DOHH2 (cell line): ENCODE results near the gene DEFB113.

Source experiments
- H3F3A ChIP-seq: fragments of 200-600 bp; sonication (generic), shearing (Covaris generic); 2 replicates; pipeline ENCODE4 v1.6.0; 2016; ENCODE audit warnings: antibody characterized with exemption, mild to moderate bottlenecking; ENCODE audit not compliant: control insufficient read depth, insufficient read depth
- H3K27ac ChIP-seq: fragments of 200-600 bp; sonication (generic); 2 replicates; pipeline ENCODE4 v1.5.1; 2014; ENCODE audit warnings: low read depth, mild to moderate bottlenecking, low read length, moderate library complexity
- H3K27me3 ChIP-seq: fragments of 200-600 bp; sonication (generic); 2 replicates; pipeline ENCODE4 v1.6.1; 2014; ENCODE audit warnings: mild to moderate bottlenecking, low read length, mixed read lengths; ENCODE audit not compliant: control insufficient read depth
- H3K36me3 ChIP-seq: fragments of 200-600 bp; sonication (generic); 2 replicates; pipeline ENCODE4 v1.6.1; 2014; ENCODE audit warnings: mild to moderate bottlenecking, low read length, moderate library complexity, mixed read lengths; ENCODE audit not compliant: control insufficient read depth
- H3K4me1 ChIP-seq: fragments of 200-600 bp; sonication (generic); 2 replicates; pipeline ENCODE4 v1.6.1; 2014; ENCODE audit warnings: mild to moderate bottlenecking, low read length, mixed read lengths; ENCODE audit not compliant: control insufficient read depth
- H3K4me2 ChIP-seq: fragments of 200-600 bp; sonication (generic); 2 replicates; pipeline ENCODE4 v1.6.0; 2014; ENCODE audit warnings: mild to moderate bottlenecking, low read length, moderate library complexity
- H3K4me3 ChIP-seq: fragments of 200-600 bp; sonication (generic); 2 replicates; pipeline ENCODE4 v1.5.1; 2014; ENCODE audit warnings: mild to moderate bottlenecking, low read length, mixed read lengths
- H3K79me2 ChIP-seq: fragments of 200-600 bp; sonication (generic); 2 replicates; pipeline ENCODE4 v1.6.1; 2014; ENCODE audit warnings: mild to moderate bottlenecking, low read length, mixed read lengths; ENCODE audit not compliant: control insufficient read depth
- H3K9me2 ChIP-seq: fragments of 200-600 bp; sonication (generic); replicated peaks from 2 replicates; pipeline ENCODE4 v1.6.1; 2014; ENCODE audit warnings: mild to moderate bottlenecking, low read length, mixed read lengths; ENCODE audit not compliant: control insufficient read depth
- H3K9me3 ChIP-seq: fragments of 200-600 bp; sonication (generic); 2 replicates; pipeline ENCODE4 v1.6.1; 2014; ENCODE audit warnings: antibody characterized with exemption, low read length, mixed read lengths; ENCODE audit not compliant: control insufficient read depth, insufficient read depth
- H4K20me1 ChIP-seq: fragments of 200-600 bp; sonication (generic); 2 replicates; pipeline ENCODE4 v1.6.0; 2014; ENCODE audit warnings: low read depth, mild to moderate bottlenecking, antibody characterized with exemption, low read length, moderate library complexity; ENCODE audit not compliant: control insufficient read depth, insufficient read depth
- EZH2phosphoT487 ChIP-seq: fragments of 200-600 bp; sonication (generic); IDR thresholded peaks from 2 replicates; pipeline ENCODE4 v1.6.1; 2017; ENCODE audit warnings: borderline replicate concordance, mild to moderate bottlenecking, antibody characterized with exemption, low read length, moderate library complexity, mixed read lengths
- TF ChIP-seq, protein P1 (sequence below): fragments of 200-600 bp; sonication (generic); IDR thresholded peaks from one replicate; pipeline ENCODE4 v1.5.1; 2014; ENCODE audit warnings: antibody characterized with exemption, mild to moderate bottlenecking, low read depth, low read length; ENCODE audit not compliant: poor library complexity, severe bottlenecking

DEFB113 gene

DNA sequence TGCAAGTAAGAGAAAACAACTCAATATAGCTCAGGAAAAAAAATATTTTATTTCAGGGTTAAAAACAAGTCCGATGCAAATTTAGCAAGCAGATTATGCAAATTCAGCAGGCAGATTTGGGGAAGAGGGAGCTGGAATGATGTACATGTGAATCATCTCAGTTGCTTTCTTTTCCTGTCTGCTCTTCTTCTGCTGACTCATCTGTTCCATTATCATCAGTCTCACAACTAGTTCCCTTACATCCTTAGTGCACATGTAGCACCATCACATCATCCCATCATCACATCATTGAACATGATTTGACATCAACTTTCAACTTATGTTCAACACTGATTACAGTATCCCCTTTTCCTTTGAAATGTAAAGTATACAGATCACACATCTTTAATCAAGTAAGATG, 11.5 kb upstream of the DEFB113 start:
- Histone ChIP-seq H4K20me1 (no peaks in the 10 kb centered on the region), H3K27ac (no peak overlapping the region), H3K36me3 (no peaks in the 10 kb centered on the region), H3K79me2 (no peaks in the 10 kb centered on the region), H3K9me3 (no peaks in the 10 kb centered on the region), H3K27me3 (no peaks in the 10 kb centered on the region), H3K4me1 (no peaks in the 10 kb centered on the region), H3K4me3 (no peak overlapping the region), H3K4me2 (no peak overlapping the region), H3K9me2 (no peaks in the 10 kb centered on the region; the same call in 1 of the 2 replicates), H3F3A (no peaks in the 10 kb centered on the region)
- TF ChIP-seq, protein P1, sequence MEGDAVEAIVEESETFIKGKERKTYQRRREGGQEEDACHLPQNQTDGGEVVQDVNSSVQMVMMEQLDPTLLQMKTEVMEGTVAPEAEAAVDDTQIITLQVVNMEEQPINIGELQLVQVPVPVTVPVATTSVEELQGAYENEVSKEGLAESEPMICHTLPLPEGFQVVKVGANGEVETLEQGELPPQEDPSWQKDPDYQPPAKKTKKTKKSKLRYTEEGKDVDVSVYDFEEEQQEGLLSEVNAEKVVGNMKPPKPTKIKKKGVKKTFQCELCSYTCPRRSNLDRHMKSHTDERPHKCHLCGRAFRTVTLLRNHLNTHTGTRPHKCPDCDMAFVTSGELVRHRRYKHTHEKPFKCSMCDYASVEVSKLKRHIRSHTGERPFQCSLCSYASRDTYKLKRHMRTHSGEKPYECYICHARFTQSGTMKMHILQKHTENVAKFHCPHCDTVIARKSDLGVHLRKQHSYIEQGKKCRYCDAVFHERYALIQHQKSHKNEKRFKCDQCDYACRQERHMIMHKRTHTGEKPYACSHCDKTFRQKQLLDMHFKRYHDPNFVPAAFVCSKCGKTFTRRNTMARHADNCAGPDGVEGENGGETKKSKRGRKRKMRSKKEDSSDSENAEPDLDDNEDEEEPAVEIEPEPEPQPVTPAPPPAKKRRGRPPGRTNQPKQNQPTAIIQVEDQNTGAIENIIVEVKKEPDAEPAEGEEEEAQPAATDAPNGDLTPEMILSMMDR, result no peak
- no peak for TF ChIP-seq EZH2phosphoT487

DNA sequence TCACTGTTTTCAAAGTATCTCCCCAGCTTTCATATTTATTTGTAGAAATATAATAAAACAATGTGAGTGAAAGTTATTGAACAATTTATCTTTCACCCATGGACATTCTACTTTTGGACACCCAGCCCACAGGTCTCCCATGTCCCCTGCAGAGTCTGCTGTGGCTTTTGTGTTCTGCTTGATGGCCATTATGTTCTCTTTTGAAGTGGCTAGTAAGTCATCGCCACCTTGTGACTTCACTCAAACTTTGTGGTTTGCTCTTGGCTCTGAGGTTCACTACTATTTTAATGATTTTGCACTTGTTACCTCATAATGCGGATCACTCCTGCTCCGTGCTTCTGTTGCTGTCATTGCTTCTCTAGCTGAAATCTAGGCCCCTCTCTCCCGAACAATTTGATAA, 10.2 kb upstream of the DEFB113 start:
- H3K79me2 ChIP-seq, result no peaks in the 10 kb centered on the region
- TF ChIP-seq, protein P1, result no peak
- no peak for TF ChIP-seq EZH2phosphoT487
- H3K27me3 ChIP-seq, result no peaks in the 10 kb centered on the region

DNA sequence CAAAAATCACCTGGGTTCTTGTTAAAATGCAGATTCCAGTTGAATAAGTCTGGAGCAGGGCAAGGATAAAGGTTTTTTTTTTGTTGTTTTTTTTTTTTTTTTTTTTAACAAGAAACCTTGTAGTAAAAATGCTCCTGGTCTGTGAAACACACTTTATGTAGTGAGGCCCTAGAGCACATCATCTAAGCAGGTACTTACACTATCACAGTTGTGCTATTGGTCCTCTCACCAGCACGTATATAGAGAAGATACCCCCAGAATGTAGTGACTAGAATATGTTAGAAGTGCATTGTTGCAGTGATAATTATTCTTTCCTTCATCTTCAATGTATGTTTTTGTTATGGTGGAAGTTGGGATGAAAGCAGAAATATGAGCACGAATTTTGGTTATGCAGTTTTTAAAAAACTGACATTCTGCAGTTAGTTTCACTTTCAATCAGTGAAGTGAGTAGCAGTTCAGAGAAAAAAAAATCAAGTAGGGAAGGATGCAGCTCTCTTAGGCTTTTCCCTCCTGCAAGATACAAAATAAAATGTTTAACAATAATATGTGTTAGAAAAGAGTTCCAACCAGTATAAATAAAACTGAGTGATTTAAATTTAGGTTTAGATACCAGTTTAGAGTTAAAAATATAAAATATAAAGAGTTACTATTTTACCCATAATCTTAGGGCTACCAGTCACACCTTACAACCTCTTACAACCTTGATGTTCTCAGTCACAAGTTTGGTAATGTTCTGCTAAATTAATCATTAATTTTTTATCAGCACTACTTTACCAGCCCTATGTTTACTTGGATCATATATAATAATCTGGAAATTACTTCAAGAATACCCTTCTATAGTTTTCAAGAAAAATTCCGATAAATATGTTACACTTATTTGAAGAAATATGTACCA, 9.2 kb upstream of the DEFB113 start:
- H3K4me3 ChIP-seq, result no peak overlapping the region
- TF ChIP-seq, protein P1, result no peak
- no peak for TF ChIP-seq EZH2phosphoT487
- no peaks in the 10 kb centered on the region for H3K79me2 ChIP-seq

More for the DNA sequence above, 10.2 kb upstream of the DEFB113 start:
- H3K27ac ChIP-seq, result no peak overlapping the region
- no peak overlapping the region for H3K4me3 ChIP-seq
- no peaks in the 10 kb centered on the region for H3K36me3 ChIP-seq
- no peaks in the 10 kb centered on the region for H3K4me1 ChIP-seq
- no peaks in the 10 kb centered on the region for H4K20me1 ChIP-seq
- no peaks in the 10 kb centered on the region; the same call in 1 of the 2 replicates for H3K9me2 ChIP-seq
- H3K9me3 ChIP-seq, result no peaks in the 10 kb centered on the region
- no peak overlapping the region for H3K4me2 ChIP-seq
- no peaks in the 10 kb centered on the region for H3F3A ChIP-seq

More for the DNA sequence above, 9.2 kb upstream of the DEFB113 start:
- Histone ChIP-seq H3K27ac (no peak overlapping the region), H3F3A (no peaks in the 10 kb centered on the region), H3K4me2 (no peak overlapping the region), H3K9me2 (no peaks in the 10 kb centered on the region; the same call in 1 of the 2 replicates), H3K36me3 (no peaks in the 10 kb centered on the region), H3K9me3 (no peaks in the 10 kb centered on the region), H3K4me1 (no peaks in the 10 kb centered on the region), H4K20me1 (no peaks in the 10 kb centered on the region), H3K27me3 (no peaks in the 10 kb centered on the region)
